GM23338 (cell line): ENCODE measurements around the gene RXRB. TPM values are rescaled to one million over a fixed set of nuclear protein-coding genes. Genes with fewer than 3 reads are reported as not detected.

Experiments used
- ATAC-seq: fragments of 200-7000 bp; cut with Tn5 transposase; 3 replicates; pipeline ENCODE4 v1.9.1; 2020
- DNase-seq: peaks from one replicate; pipeline ENCODE4 v3.0.0-alpha.2; 2015; ENCODE audit warnings: low spot score
- H2AFZ ChIP-seq: fragments of 200-600 bp; sonication (generic); 2 replicates; pipeline ENCODE4 v1.8.0; 2016; ENCODE audit warnings: antibody characterized with exemption, mild to moderate bottlenecking, moderate library complexity
- H3F3A ChIP-seq: fragments of 200-600 bp; sonication (generic); replicated peaks from 2 replicates; pipeline ENCODE4 v1.8.0; 2017; ENCODE audit warnings: antibody characterized with exemption, mixed run types, low read depth
- H3K27ac ChIP-seq: fragments of 200-600 bp; sonication (generic); 2 replicates; pipeline ENCODE4 v1.6.1; 2016; ENCODE audit warnings: low read depth
- H3K27me3 ChIP-seq: fragments of 200-600 bp; sonication (generic); 2 replicates; pipeline ENCODE4 v1.8.0; 2016; ENCODE audit warnings: mild to moderate bottlenecking, mixed run types, moderate library complexity; ENCODE audit not compliant: insufficient read depth
- H3K36me3 ChIP-seq: fragments of 200-600 bp; sonication (generic); 2 replicates; pipeline ENCODE4 v1.8.0; 2016; ENCODE audit warnings: mild to moderate bottlenecking; ENCODE audit not compliant: insufficient read depth
- H3K4me1 ChIP-seq: fragments of 200-600 bp; sonication (generic); 2 replicates; pipeline ENCODE4 v1.8.0; 2016; ENCODE audit warnings: mild to moderate bottlenecking, moderate library complexity; ENCODE audit not compliant: insufficient read depth
- H3K4me2 ChIP-seq: fragments of 200-600 bp; sonication (generic); 2 replicates; pipeline ENCODE4 v1.7.1; 2017; ENCODE audit warnings: mixed run types
- H3K4me3 ChIP-seq: fragments of 200-600 bp; sonication (generic); 2 replicates; pipeline ENCODE4 v1.6.1; 2016; ENCODE audit warnings: mixed run types
- H3K79me2 ChIP-seq: fragments of 200-600 bp; sonication (generic); replicated peaks from 2 replicates; pipeline ENCODE4 v1.8.0; 2017; ENCODE audit warnings: mild to moderate bottlenecking; ENCODE audit not compliant: insufficient read depth
- H3K9me2 ChIP-seq: fragments of 200-600 bp; sonication (generic); 2 replicates; pipeline ENCODE4 v1.8.0; 2017; ENCODE audit not compliant: insufficient read depth
- H4K20me1 ChIP-seq: fragments of 200-600 bp; sonication (generic); replicated peaks from 2 replicates; pipeline ENCODE4 v1.8.0; 2017; ENCODE audit warnings: mild to moderate bottlenecking; ENCODE audit not compliant: insufficient read depth
- H3K27ac Mint-ChIP-seq: 2 replicates; pipeline ENCODE4 v1.8.0; 2020; ENCODE audit warnings: inconsistent platforms, mild to moderate bottlenecking, moderate library complexity, mixed read lengths
- H3K27me3 Mint-ChIP-seq: 3 replicates; pipeline ENCODE4 v1.8.0; 2022; ENCODE audit warnings: low read depth, mild to moderate bottlenecking, moderate library complexity, mixed read lengths, inconsistent platforms; ENCODE audit not compliant: insufficient read depth, poor library complexity
- H3K36me3 Mint-ChIP-seq: 3 replicates; pipeline ENCODE4 v1.8.0; 2021; ENCODE audit warnings: low read depth, mild to moderate bottlenecking, inconsistent platforms, moderate library complexity, mixed read lengths
- H3K4me1 Mint-ChIP-seq: 3 replicates; pipeline ENCODE4 v1.8.0; 2020; ENCODE audit warnings: mild to moderate bottlenecking, inconsistent platforms, mixed read lengths
- H3K4me3 Mint-ChIP-seq: 3 replicates; pipeline ENCODE4 v1.8.0; 2021; ENCODE audit warnings: moderate library complexity, mild to moderate bottlenecking, inconsistent platforms, mixed read lengths
- H3K9me3 Mint-ChIP-seq: 3 replicates; pipeline ENCODE4 v1.8.0; 2020; ENCODE audit warnings: moderate library complexity, mild to moderate bottlenecking, inconsistent platforms, mixed read lengths
- CREB1 ChIP-seq: fragments of 250-450 bp; sonication (Bioruptor Pico); IDR thresholded peaks from 2 replicates; pipeline ENCODE4 v1.5.0; 2020; ENCODE audit warnings: low read depth, mild to moderate bottlenecking, moderate library complexity
- CTCF ChIP-seq, 2 experiments: fragments of 200-600 bp in 1 of 2; sonication (generic) in 1 of 2; conservative IDR thresholded peaks; 2 replicates each; pipeline versions ENCODE4 v1.5.1 to v1.6.1; 2016 to 2017; ENCODE audit warnings: antibody characterized with exemption in 2 of 2, low read depth in 2 of 2, mild to moderate bottlenecking in 2 of 2, moderate library complexity in 1 of 2
- ETS1 ChIP-seq: IDR thresholded peaks from 2 replicates; pipeline ENCODE4 v1.6.1; 2016; ENCODE audit warnings: antibody characterized with exemption
- EZH2 ChIP-seq: fragments of 200-600 bp; sonication (generic); IDR thresholded peaks from one replicate; pipeline ENCODE4 v1.8.0; 2017; ENCODE audit warnings: antibody characterized with exemption, mild to moderate bottlenecking, low read depth; ENCODE audit not compliant: unreplicated experiment
- EZH2phosphoT487 ChIP-seq: fragments of 200-600 bp; sonication (generic); IDR thresholded peaks from one replicate; pipeline ENCODE4 v1.8.1; 2018; ENCODE audit warnings: antibody characterized with exemption; ENCODE audit not compliant: unreplicated experiment
- JUNB ChIP-seq: IDR thresholded peaks from one replicate; pipeline ENCODE4 v1.6.1; 2016; ENCODE audit warnings: antibody characterized with exemption; ENCODE audit not compliant: unreplicated experiment
- NANOG ChIP-seq: IDR thresholded peaks from 2 replicates; pipeline ENCODE4 v1.6.1; 2016; ENCODE audit warnings: antibody characterized with exemption, borderline replicate concordance
- POLR2AphosphoS5 ChIP-seq: IDR thresholded peaks from 2 replicates; pipeline ENCODE4 v1.6.1; 2016; ENCODE audit warnings: antibody characterized with exemption, low read depth
- REST ChIP-seq: IDR thresholded peaks from one replicate; pipeline ENCODE4 v1.6.1; 2018; ENCODE audit warnings: antibody characterized with exemption; ENCODE audit not compliant: unreplicated experiment
- STAT1 ChIP-seq: IDR thresholded peaks from one replicate; pipeline ENCODE4 v1.6.1; 2016; ENCODE audit warnings: antibody characterized with exemption; ENCODE audit not compliant: unreplicated experiment
- ZNF114 ChIP-seq: fragments of 250-450 bp; sonication (Bioruptor Pico); IDR thresholded peaks from 2 replicates; pipeline ENCODE4 v1.5.0; 2020; ENCODE audit warnings: mild to moderate bottlenecking, moderate library complexity
- ZNF331 ChIP-seq: fragments of 250-450 bp; sonication (Bioruptor Pico); IDR thresholded peaks from 2 replicates; pipeline ENCODE4 v1.5.0; 2020; ENCODE audit warnings: low read depth, mild to moderate bottlenecking, moderate library complexity
- polyA plus RNA-seq: library from polyadenylated mRNA; unstranded; fragments of >200 nt; fragmentation: Nextera tagmentation; extraction: Ambion mirVana; gene quantifications from 2 replicates; pipeline ENCODE4 v1.2.1, GENCODE V29; 2016
- total RNA-seq: library from RNA; depleted of rRNA; stranded (reverse); fragments of >200 nt; shearing (Covaris generic); gene quantifications from 2 replicates; pipeline ENCODE4 v1.2.3, GENCODE V29; 2014

The RXRB gene
- total and polyA plus RNA-seq, 2 experiments from 2014 or later, result 6.9 to 11.6 TPM

GRCh38 chr6:33185190-33185589 lies 15.3 kb downstream of the RXRB start:
- H3K4me3 Mint-ChIP-seq, result no peak overlapping the region
- Histone ChIP-seq H3K79me2 (no peaks in the 10 kb centered on the region), H3K27ac (no peak overlapping the region), H3K4me1 (no peaks in the 10 kb centered on the region), H2AFZ (no peak overlapping the region), H3K4me3 (no peak overlapping the region), H3K36me3 (no peaks in the 10 kb centered on the region), H3K9me2 (peaks cover 14% of the 10 kb centered on the region; the same call in 1 of the 2 replicates), H3K27me3 (0 out of 2 replicates have a peak, but pooled peaks cover 4% of the 10 kb centered on the region), H4K20me1 (no peaks in the 10 kb centered on the region), H3K4me2 (no peak overlapping the region), H3F3A (no peaks in the 10 kb centered on the region)
- H3K27ac Mint-ChIP-seq, result no peak overlapping the region
- H3K9me3 Mint-ChIP-seq, result no peaks in the 10 kb centered on the region
- DNase-seq (no peak), ATAC-seq (peak; percentile 54)
- H3K27me3 Mint-ChIP-seq, result peaks cover 14% of the 10 kb centered on the region
- no peaks in the 10 kb centered on the region; the same call in 2 of the 3 replicates for H3K36me3 Mint-ChIP-seq
- TF ChIP-seq POLR2AphosphoS5 (no peak), EZH2 (no peak)
- H3K4me1 Mint-ChIP-seq, result peaks cover 13% of the 10 kb centered on the region

- peaks cover 13% of the 10 kb centered on the region for H3K4me1 Mint-ChIP-seq
- H3K4me2 ChIP-seq, result no peak overlapping the region
- no peak for ATAC-seq
- no peaks in the 10 kb centered on the region for H3K36me3 ChIP-seq
- no peaks in the 10 kb centered on the region; the same call in 2 of the 3 replicates for H3K36me3 Mint-ChIP-seq
- peaks cover 14% of the 10 kb centered on the region; the same call in 1 of the 2 replicates for H3K9me2 ChIP-seq
- no peak overlapping the region for H3K4me3 Mint-ChIP-seq
- H4K20me1 ChIP-seq, result no peaks in the 10 kb centered on the region
- no peak overlapping the region for H3K27ac ChIP-seq
- no peaks in the 10 kb centered on the region for H3F3A ChIP-seq
- DNase-seq, result no peak
- peak overlapping the region; percentile 89 for H2AFZ ChIP-seq
- H3K4me3 ChIP-seq, result no peak overlapping the region
- no peaks in the 10 kb centered on the region for H3K27me3 ChIP-seq
- H3K4me1 ChIP-seq, result no peaks in the 10 kb centered on the region
- no peak overlapping the region for H3K27ac Mint-ChIP-seq
- H3K9me3 Mint-ChIP-seq, result no peaks in the 10 kb centered on the region
- H3K27me3 Mint-ChIP-seq, result peaks cover 14% of the 10 kb centered on the region
- no peaks in the 10 kb centered on the region for H3K79me2 ChIP-seq
- TF ChIP-seq ZNF114 (no peak), EZH2phosphoT487 (no peak), CREB1 (no peak), CTCF (conservative IDR thresholded peaks at IDR 0.05; ENCODE audit: low read depth in 2 of 2) (no peak), REST (no peak), ZNF331 (CRISPR knock-in tag) (no peak), ETS1 (no peak), JUNB (no peak), STAT1 (no peak), POLR2AphosphoS5 (no peak), NANOG (no peak)
These were observed 17.3 kb downstream of the RXRB start for GRCh38 chr6:33183071-33183683.
